K562 (cell line): Measurements from ENCODE around the gene OXSR1. TPM values are rescaled to one million over a fixed set of nuclear protein-coding genes. Genes with fewer than 3 reads are reported as not detected.

ENCODE experiments used
- ATAC-seq: fragments of 200-7000 bp; cut with Tn5 transposase; 3 replicates; pipeline ENCODE4 v1.9.1; 2020; ENCODE audit warnings: moderate library complexity
- BruUV-seq: library from RNA; stranded (reverse); fragments of 400-500 nt; replicated peaks from 2 replicates; lab custom pipeline; 2021; lab: Mats Ljungman, UMichigan
- CTCF ChIA-PET: fragments of 300-600 bp; formaldehyde crosslinking; extraction: SDS; loops from one replicate; lab custom pipeline; 2021; ENCODE audit warnings: low intra/inter-chr PET ratio; lab: Yijun Ruan, JAX
- POLR2A ChIA-PET: fragments of 300-600, 350-650 bp; sonication (Branson Sonifier 250); formaldehyde crosslinking; extraction: SDS; loops from one replicate; lab custom pipeline; 2021; ENCODE audit warnings: antibody characterized with exemption, inconsistent platforms; lab: Yijun Ruan, JAX
- DNase-seq, 4 experiments: peaks; one replicate each; pipeline versions ENCODE4 v3.0.0 to v3.0.0-alpha.2; 2011 to 2018; ENCODE audit warnings: low spot score in 3 of 4, mixed read lengths in 3 of 4; ENCODE audit errors: extremely low read depth in 1 of 4
- FAIRE-seq: peaks from 2 replicates; lab custom pipeline; 2011; peaks lifted over from hg19 to GRCh38; lab: Jason Lieb, UNC
- H2AFZ ChIP-seq: 2 replicates; pipeline ENCODE4 v1.6.0; 2011; ENCODE audit warnings: low read depth, low read length, control low read depth, inconsistent platforms
- H3K27ac ChIP-seq: fragments of 200-600 bp; 3 replicates; pipeline ENCODE4 v1.8.0; 2011; ENCODE audit warnings: low read depth, mild to moderate bottlenecking, control low read depth, inconsistent platforms, low read length, moderate library complexity, mixed read lengths; ENCODE audit errors: extremely low read depth
- H3K27me3 ChIP-seq, 2 experiments: fragments of 300-600 bp in 1 of 2; 2 replicates in 1 of 2; 3 replicates in 1 of 2; pipeline versions ENCODE4 v1.6.0 to v1.8.0; 2011; ENCODE audit warnings: inconsistent platforms in 2 of 2, low read length in 2 of 2, mild to moderate bottlenecking in 1 of 2, mixed read lengths in 1 of 2, moderate library complexity in 1 of 2; ENCODE audit not compliant: control insufficient read depth in 2 of 2, insufficient read depth in 2 of 2
- H3K36me3 ChIP-seq: fragments of 300-600 bp; 3 replicates; pipeline ENCODE4 v1.8.0; 2011; ENCODE audit warnings: mild to moderate bottlenecking, low read length, inconsistent platforms; ENCODE audit not compliant: control insufficient read depth, insufficient read depth
- H3K4me1 ChIP-seq, 2 experiments: fragments of 200-600 bp in 1 of 2; replicated peaks in 1 of 2; 2 replicates in 1 of 2; 3 replicates in 1 of 2; pipeline versions ENCODE4 v1.5.1 to v1.8.0; 2011; ENCODE audit warnings: inconsistent platforms in 2 of 2, low read length in 2 of 2, mild to moderate bottlenecking in 1 of 2, mixed read lengths in 1 of 2, moderate library complexity in 1 of 2; ENCODE audit not compliant: control insufficient read depth in 2 of 2, insufficient read depth in 2 of 2
- H3K4me2 ChIP-seq: 2 replicates; pipeline ENCODE4 v1.6.1; 2011; ENCODE audit warnings: low read length, control low read depth, inconsistent platforms, mixed read lengths; ENCODE audit not compliant: insufficient read depth
- H3K4me3 ChIP-seq: fragments of 200-600 bp; sonication (generic), shearing (Covaris generic); 2 replicates; pipeline ENCODE4 v1.5.1; 2016; ENCODE audit warnings: control low read depth, inconsistent platforms
- H3K79me2 ChIP-seq: fragments of 200-600 bp; 3 replicates; pipeline ENCODE4 v1.8.0; 2011; ENCODE audit warnings: low read length, inconsistent platforms; ENCODE audit not compliant: control insufficient read depth, insufficient read depth
- H3K9ac ChIP-seq, 2 experiments: 2 replicates each; pipeline versions ENCODE4 v1.6.0 to v1.6.1; 2011; ENCODE audit warnings: low read depth in 2 of 2, low read length in 2 of 2, control low read depth in 1 of 2, inconsistent platforms in 1 of 2, mild to moderate bottlenecking in 1 of 2, mixed read lengths in 1 of 2; ENCODE audit not compliant: insufficient read depth in 1 of 2
- H3K9me1 ChIP-seq: one replicate; pipeline ENCODE4 v1.6.0; 2011; ENCODE audit warnings: inconsistent platforms, mild to moderate bottlenecking, low read length, moderate library complexity; ENCODE audit not compliant: control insufficient read depth, insufficient read depth
- H3K9me3 ChIP-seq: replicated peaks from 2 replicates; pipeline ENCODE4 v1.5.1; 2011; ENCODE audit warnings: low read depth, low read length, inconsistent platforms; ENCODE audit not compliant: control insufficient read depth, insufficient read depth
- H4K20me1 ChIP-seq: replicated peaks from 2 replicates; pipeline ENCODE4 v1.6.1; 2011; ENCODE audit warnings: low read length, inconsistent platforms, mixed read lengths; ENCODE audit not compliant: control insufficient read depth, insufficient read depth
- ATF1 ChIP-seq, 2 experiments: fragments of 450-650 bp in 1 of 2; IDR thresholded peaks; 2 replicates each; pipeline ENCODE4 v1.6.1; 2016; ENCODE audit warnings: missing compliant biosample characterization in 1 of 2, missing genetic modification characterization in 1 of 2
- BCLAF1 ChIP-seq, 2 experiments: fragments of 450-650 bp in 1 of 2; IDR thresholded peaks; 2 replicates each; pipeline ENCODE4 v1.6.1; 2011 to 2017; ENCODE audit warnings: low read depth in 2 of 2, antibody characterized with exemption in 1 of 2, borderline replicate concordance in 1 of 2, low read length in 1 of 2, mild to moderate bottlenecking in 1 of 2, mixed read lengths in 1 of 2; ENCODE audit not compliant: control insufficient read depth in 1 of 2
- GATAD2A ChIP-seq: fragments of 450-650 bp; IDR thresholded peaks from 2 replicates; pipeline ENCODE4 v1.6.1; 2017
- KAT7 ChIP-seq: sonication (generic); formaldehyde crosslinking; IDR thresholded peaks from 2 replicates; pipeline ENCODE4 v1.8.0; 2022; ENCODE audit warnings: missing genetic modification reagents, mild to moderate bottlenecking, borderline replicate concordance
- MAZ ChIP-seq, 2 experiments: fragments of 450-650 bp in 1 of 2; sonication (generic) in 1 of 2; formaldehyde crosslinking; IDR thresholded peaks in 1 of 2; conservative IDR thresholded peaks in 1 of 2; 2 replicates each; pipeline versions ENCODE4 v1.4.0 to v1.5.0; 2020; ENCODE audit warnings: mild to moderate bottlenecking in 1 of 2, missing genetic modification reagents in 1 of 2
- MLX ChIP-seq, 2 experiments: fragments of 450-650 bp in 1 of 2; sonication (generic) in 1 of 2; formaldehyde crosslinking; conservative IDR thresholded peaks; 2 replicates each; pipeline versions ENCODE4 v1.4.0 to v1.8.1; 2020 to 2022; ENCODE audit warnings: mild to moderate bottlenecking in 1 of 2, missing genetic modification reagents in 1 of 2
- RBBP5 ChIP-seq: fragments of 200-600 bp; sonication (generic); IDR thresholded peaks from 2 replicates; pipeline ENCODE4 v1.6.1; 2012; ENCODE audit warnings: borderline replicate concordance, mild to moderate bottlenecking, low read length, control low read depth, inconsistent platforms; ENCODE audit not compliant: insufficient read depth, poor library complexity, severe bottlenecking
- ZBTB8A ChIP-seq: fragments of 450-650 bp; IDR thresholded peaks from 2 replicates; pipeline ENCODE4 v1.6.1; 2018; ENCODE audit warnings: mild to moderate bottlenecking, moderate library complexity; ENCODE audit not compliant: partially characterized antibody
- ZNF445 ChIP-seq: fragments of 250-450 bp; sonication (Bioruptor Pico); IDR thresholded peaks from 2 replicates; pipeline ENCODE4 v1.4.0; 2020; ENCODE audit warnings: low read depth, mild to moderate bottlenecking, moderate library complexity
- ZNF695 ChIP-seq: fragments of 450-650 bp; formaldehyde crosslinking; IDR thresholded peaks from 2 replicates; pipeline ENCODE4 v1.4.0; 2020; ENCODE audit warnings: mild to moderate bottlenecking, moderate library complexity
- WGBS: fragments of 100-300 bp; shearing (Covaris generic); methylation state at CpG from one replicate; pipeline ENCODE4 v1.1.6; 2016; ENCODE audit warnings: low coverage, mixed read lengths; ENCODE audit not compliant: insufficient coverage; ENCODE audit errors: missing lambda C conversion rate; 5-methylcytosine and 5-hydroxymethylcytosine counted together
- in situ Hi-C: fragments of 300-500 bp; cut with MboI; formaldehyde crosslinking; loops from 4 replicates; pipeline ENCODE4 v1.15.0; 2018; ENCODE audit warnings: inconsistent platforms, mixed read lengths
- intact Hi-C: fragments of 100-400 bp; cut with micrococcal nuclease; formaldehyde crosslinking; loops from 2 replicates; pipeline ENCODE4 v1.14.2; 2022
- polyA plus RNA-seq, 8 experiments: library from polyadenylated mRNA; depleted of rRNA in 4 of 8; stranded (reverse) in 5 of 8; unstranded in 3 of 8; fragments of >200 nt; fragmentation: Nextera tagmentation in 2 of 8; fragmentation: Illumina TruSeq in 1 of 8; extraction: Ambion mirVana in 2 of 8; extraction: Trizol in 1 of 8; gene quantifications; 2 replicates each; pipeline versions ENCODE4 v1.2.1 to v1.2.3, GENCODE V29; 2011 to 2014; ENCODE audit warnings: inconsistent platforms in 1 of 8, missing spikeins in 1 of 8
- total RNA-seq, 7 experiments: library from RNA; depleted of rRNA in 6 of 7; stranded (reverse); fragments of >200 nt in 6 of 7; fragmentation: Illumina TruSeq in 2 of 7; extraction: Trizol in 2 of 7; gene quantifications; 2 replicates each; pipeline versions ENCODE4 v1.2.1 to v1.2.3, GENCODE V29; 2011 to 2021; ENCODE audit warnings: low replicate concordance in 1 of 7
- TF ChIP-seq, protein P1 (sequence below): fragments of 250-450 bp; sonication (Bioruptor Pico); IDR thresholded peaks from 2 replicates; pipeline ENCODE4 v1.8.0; 2022; ENCODE audit warnings: inconsistent platforms

Gene OXSR1
- total and polyA plus RNA-seq, 9 of the 15 experiments (the other 6 are each of a cell fraction or from before 2014, with no cell fraction given), result 15.7 to 87.6 (median 48.7) TPM

DNA sequence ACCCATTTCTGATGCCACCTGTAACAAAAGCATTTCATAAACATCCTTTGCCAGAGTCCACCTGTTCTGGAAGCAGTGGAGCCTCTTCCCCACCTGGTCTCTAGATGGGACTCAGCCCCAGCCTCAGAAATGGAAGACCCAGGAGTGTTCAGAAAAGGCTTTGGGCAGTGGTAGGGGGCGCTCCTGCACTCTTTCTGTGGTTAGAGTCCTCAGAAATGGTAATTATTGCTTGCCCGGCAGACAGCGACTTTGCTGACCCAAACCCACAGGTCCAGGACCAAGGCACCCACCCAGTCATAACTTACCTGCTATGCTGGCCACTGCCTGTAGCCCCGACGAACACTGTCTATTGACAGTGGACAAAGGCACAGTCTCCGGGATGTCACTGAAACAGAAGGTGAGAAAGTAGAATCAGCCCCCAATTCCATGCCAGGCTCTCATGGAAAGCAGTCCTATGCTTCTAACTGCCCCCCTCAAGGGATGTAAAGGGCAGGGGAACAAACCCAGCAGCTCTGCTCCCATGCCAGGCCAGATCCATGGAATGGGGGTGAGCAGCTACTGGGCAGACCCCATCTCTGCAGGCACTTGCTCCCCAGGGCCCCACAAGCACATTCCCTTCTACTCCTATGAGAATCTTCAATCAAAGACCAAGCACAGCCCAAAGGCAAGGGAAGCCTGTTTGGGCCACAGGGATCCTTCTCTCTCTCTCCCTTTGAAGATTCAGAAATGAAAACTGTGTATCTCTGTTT, 33.5 kb upstream of the OXSR1 start (continued):
- TF ChIP-seq KAT7, result 0 out of 2 replicates have a peak, but pooled peaks have one; percentile 46
- no peak for TF ChIP-seq ZNF695 (CRISPR knock-in tag)
- no peak for TF ChIP-seq RBBP5
- no peak for TF ChIP-seq GATAD2A
- TF ChIP-seq, protein P1, sequence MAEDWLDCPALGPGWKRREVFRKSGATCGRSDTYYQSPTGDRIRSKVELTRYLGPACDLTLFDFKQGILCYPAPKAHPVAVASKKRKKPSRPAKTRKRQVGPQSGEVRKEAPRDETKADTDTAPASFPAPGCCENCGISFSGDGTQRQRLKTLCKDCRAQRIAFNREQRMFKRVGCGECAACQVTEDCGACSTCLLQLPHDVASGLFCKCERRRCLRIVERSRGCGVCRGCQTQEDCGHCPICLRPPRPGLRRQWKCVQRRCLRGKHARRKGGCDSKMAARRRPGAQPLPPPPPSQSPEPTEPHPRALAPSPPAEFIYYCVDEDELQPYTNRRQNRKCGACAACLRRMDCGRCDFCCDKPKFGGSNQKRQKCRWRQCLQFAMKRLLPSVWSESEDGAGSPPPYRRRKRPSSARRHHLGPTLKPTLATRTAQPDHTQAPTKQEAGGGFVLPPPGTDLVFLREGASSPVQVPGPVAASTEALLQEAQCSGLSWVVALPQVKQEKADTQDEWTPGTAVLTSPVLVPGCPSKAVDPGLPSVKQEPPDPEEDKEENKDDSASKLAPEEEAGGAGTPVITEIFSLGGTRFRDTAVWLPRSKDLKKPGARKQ, result no peak
- no peak for TF ChIP-seq ATF1 (CRISPR knock-in tag; IDR thresholded peaks at IDR 0.05)
- 0 out of 2 replicates have a peak, but pooled peaks have one; percentile 16 for TF ChIP-seq ATF1 (tag; IDR thresholded peaks at IDR 0.05)
- TF ChIP-seq MAZ (CRISPR knock-in tag; conservative IDR thresholded peaks at IDR 0.05 in 1 of 2, IDR thresholded peaks at IDR 0.05 in 1 of 2), result peak in 1 of 2 experiments; percentile 38; a peak in 1 of 4 replicates
- TF ChIP-seq, all 486 proteins: peak for 20

DNA sequence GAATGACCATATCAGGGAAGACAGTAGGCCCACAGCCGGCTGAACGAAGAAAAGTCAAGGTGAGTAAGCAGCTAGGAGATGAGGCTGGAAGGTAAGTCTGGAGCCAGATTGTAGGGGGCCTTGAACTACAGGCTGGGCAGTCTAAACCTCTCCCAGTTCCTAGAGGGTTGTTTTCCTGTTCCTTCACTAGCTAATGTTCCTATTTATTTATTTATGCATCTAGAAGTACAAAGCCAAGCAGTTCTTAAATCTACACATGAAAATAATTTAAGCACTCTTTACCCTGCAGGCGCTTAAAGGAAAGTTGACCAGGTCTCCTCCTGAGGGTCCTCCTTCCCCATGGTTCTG, 32.2 kb upstream of the OXSR1 start:
- WGBS, result 74% methylated on average over 3 of the region's 3 CpGs
- H3K36me3 ChIP-seq, result peaks cover 72% of the 10 kb centered on the region
- no TSS peak for BruUV-seq
- no peak overlapping the region for H3K4me3 ChIP-seq
- intact Hi-C loops, result loop anchor here (10.0 kb wide), 3 partner anchors 92 to 522 kb away; no protein-coding TSS in a partner anchor
- in situ Hi-C loops, result loop anchor here (10.0 kb wide), 2 partner anchors 212 to 342 kb away; partner anchors contain the start of gene XYLB
- ChIA-PET POLR2A (interaction anchor here (0.7 kb wide), 1 partner anchor 12 kb away, joined by 3 read pairs; no protein-coding TSS in a partner anchor), CTCF (no interaction called here)
- H3K4me2 ChIP-seq, result no peak overlapping the region
- no peak overlapping the region for H3K9ac ChIP-seq
- no peaks in the 10 kb centered on the region for H3K9me3 ChIP-seq
- no peaks in the 10 kb centered on the region for H3K9me1 ChIP-seq
- no peak overlapping the region for H2AFZ ChIP-seq
- H4K20me1 ChIP-seq, result peaks cover 4% of the 10 kb centered on the region; the same call in 1 of the 2 replicates
- peaks cover 25% of the 10 kb centered on the region for H3K79me2 ChIP-seq
- ATAC-seq (no peak), DNase-seq (no peak), FAIRE-seq (no peak)
- no peak overlapping the region for H3K27ac ChIP-seq
- peaks cover 12 to 18% of the 10 kb centered on the region in 2 experiments; a peak in 4 of 5 replicates for H3K4me1 ChIP-seq
- no peaks in the 10 kb centered on the region for H3K27me3 ChIP-seq
- TF ChIP-seq BCLAF1 (IDR thresholded peaks at IDR 0.05; ENCODE audit: borderline replicate concordance in 1 of 2, control insufficient read depth in 1 of 2, low read depth in 2 of 2, low read length in 1 of 2) (no peak), ZNF445 (CRISPR knock-in tag) (no peak), MLX (CRISPR knock-in tag; conservative IDR thresholded peaks at IDR 0.05) (no peak), ZBTB8A (no peak)
